HCT116 (cell line): ENCODE results near the gene TMEM119. TPM values are rescaled to one million over a fixed set of nuclear protein-coding genes. Genes with fewer than 3 reads are reported as not detected.

Experiments used
- ATAC-seq: fragments of 200-7000 bp; cut with Tn5 transposase; 2 replicates; pipeline ENCODE4 v1.9.1; 2020; ENCODE audit warnings: mild to moderate bottlenecking, moderate library complexity
- BruUV-seq: library from RNA; stranded (reverse); fragments of 400-500 nt; replicated peaks from 2 replicates; lab custom pipeline; 2021; lab: Mats Ljungman, UMichigan
- CTCF ChIA-PET: fragments of 300-600 bp; sonication (Branson Sonifier 250); formaldehyde crosslinking; loops from one replicate; lab custom pipeline; 2021; ENCODE audit warnings: antibody characterized with exemption; lab: Charles Lee
- POLR2A ChIA-PET: fragments of 300-600, 350-600 bp; sonication (Branson Sonifier 250); formaldehyde crosslinking; loops from one replicate; lab custom pipeline; 2021; ENCODE audit warnings: antibody characterized with exemption; lab: Charles Lee
- RAD21 ChIA-PET, 2 experiments: fragments of 300-600 bp; sonication (Branson Sonifier 250); formaldehyde crosslinking; loops; one replicate each; lab custom pipeline; 2023; ENCODE audit warnings: low total read pairs in 2 of 2; ENCODE audit not compliant: uncharacterized antibody in 2 of 2, unreplicated experiment in 2 of 2, low non-redundant PET in 1 of 2; lab: Charles Lee
- DNase-seq: peaks from one replicate; pipeline ENCODE4 v3.0.0-alpha.2; 2010; ENCODE audit warnings: low read depth, low spot score
- H2AFZ ChIP-seq: fragments of 200-600 bp; shearing (Covaris generic), sonication (generic); 2 replicates; pipeline ENCODE4 v1.6.1; 2017; ENCODE audit warnings: low read depth, mixed run types, mixed read lengths, antibody characterized with exemption, low read length; ENCODE audit not compliant: poor library complexity, severe bottlenecking
- H3K27ac ChIP-seq: 2 replicates; pipeline ENCODE4 v1.5.1; 2012; ENCODE audit warnings: low read depth, low read length
- H3K27me3 ChIP-seq: fragments of 200-600 bp; sonication (generic); 2 replicates; pipeline ENCODE4 v1.6.1; 2016; ENCODE audit warnings: mixed run types, low read length, mixed read lengths; ENCODE audit not compliant: insufficient read depth
- H3K36me3 ChIP-seq, 2 experiments: fragments of 200-500 bp in 1 of 2; fragments of 200-600 bp in 1 of 2; sonication (Bioruptor generic) in 1 of 2; sonication (generic) in 1 of 2; 2 replicates each; pipeline versions ENCODE4 v1.5.1 to v1.6.1; 2014 to 2016; ENCODE audit warnings: low read length in 2 of 2, inconsistent platforms in 1 of 2, mixed read lengths in 1 of 2, mixed run types in 1 of 2; ENCODE audit not compliant: insufficient read depth in 2 of 2, control insufficient read depth in 1 of 2
- H3K4me1 ChIP-seq, 2 experiments: fragments of 200-600 bp in 1 of 2; sonication (generic) in 1 of 2; 2 replicates each; pipeline versions ENCODE4 v1.5.1 to v1.6.1; 2012 to 2017; ENCODE audit warnings: low read length in 2 of 2, inconsistent platforms in 1 of 2, mild to moderate bottlenecking in 1 of 2, mixed read lengths in 1 of 2, mixed run types in 1 of 2, moderate library complexity in 1 of 2; ENCODE audit not compliant: insufficient read depth in 2 of 2, control insufficient read depth in 1 of 2
- H3K4me2 ChIP-seq: fragments of 200-600 bp; sonication (generic); 2 replicates; pipeline ENCODE4 v1.6.1; 2017; ENCODE audit warnings: mixed run types, low read length, mixed read lengths
- H3K4me3 ChIP-seq, 2 experiments: fragments of 200-600 bp in 1 of 2; sonication (generic) in 1 of 2; replicated peaks in 1 of 2; 2 replicates each; pipeline ENCODE4 v1.5.1; 2011 to 2016; ENCODE audit warnings: low read length in 2 of 2, control low read depth in 1 of 2, low read depth in 1 of 2, mild to moderate bottlenecking in 1 of 2, mixed read lengths in 1 of 2, mixed run types in 1 of 2
- H3K79me2 ChIP-seq: fragments of 200-600 bp; sonication (generic); 2 replicates; pipeline ENCODE4 v1.6.1; 2017; ENCODE audit warnings: mild to moderate bottlenecking, mixed run types, low read length, moderate library complexity, mixed read lengths; ENCODE audit not compliant: insufficient read depth
- H3K9ac ChIP-seq: fragments of 200-600 bp; sonication (generic); 2 replicates; pipeline ENCODE4 v1.6.1; 2016; ENCODE audit warnings: low read length, mixed read lengths
- H3K9me2 ChIP-seq: fragments of 200-600 bp; sonication (generic), shearing (Covaris generic); 2 replicates; pipeline ENCODE4 v1.6.1; 2017; ENCODE audit warnings: mixed run types, mild to moderate bottlenecking, moderate library complexity; ENCODE audit not compliant: insufficient read depth
- H3K9me3 ChIP-seq, 2 experiments: fragments of 200-500 bp in 1 of 2; fragments of 200-600 bp in 1 of 2; sonication (Bioruptor generic) in 1 of 2; sonication (generic) in 1 of 2; 2 replicates each; pipeline ENCODE4 v1.6.1; 2014 to 2017; ENCODE audit warnings: low read length in 2 of 2, mixed read lengths in 2 of 2, inconsistent platforms in 1 of 2, low read depth in 1 of 2, mild to moderate bottlenecking in 1 of 2, mixed run types in 1 of 2, moderate library complexity in 1 of 2; ENCODE audit not compliant: control insufficient read depth in 1 of 2, insufficient read depth in 1 of 2
- H4K20me1 ChIP-seq: fragments of 200-600 bp; sonication (generic), shearing (Covaris generic); 2 replicates; pipeline ENCODE4 v1.6.1; 2017; ENCODE audit warnings: mixed run types, mild to moderate bottlenecking, moderate library complexity; ENCODE audit not compliant: insufficient read depth
- ATF3 ChIP-seq: IDR thresholded peaks from 2 replicates; pipeline ENCODE4 v1.6.1; 2012
- CEBPB ChIP-seq: IDR thresholded peaks from 2 replicates; pipeline ENCODE4 v1.6.1; 2012; ENCODE audit warnings: low read depth
- CTCF ChIP-seq, 3 experiments: fragments of 200-600 bp in 1 of 3; sonication (generic) in 1 of 3; IDR thresholded peaks in 2 of 3; conservative IDR thresholded peaks in 1 of 3; 2 replicates each; pipeline ENCODE4 v1.5.1; 2012 to 2017; ENCODE audit warnings: low read depth in 2 of 3, low read length in 2 of 3, antibody characterized with exemption in 1 of 3, borderline replicate concordance in 1 of 3, control low read depth in 1 of 3, mild to moderate bottlenecking in 1 of 3, mixed read lengths in 1 of 3, mixed run types in 1 of 3, moderate library complexity in 1 of 3; ENCODE audit not compliant: insufficient read depth in 1 of 3
- ELF1 ChIP-seq: IDR thresholded peaks from 2 replicates; pipeline ENCODE4 v1.6.1; 2012; ENCODE audit warnings: low read depth, borderline replicate concordance
- EZH2 ChIP-seq: fragments of 200-600 bp; sonication (generic); IDR thresholded peaks from 2 replicates; pipeline ENCODE4 v1.6.1; 2017; ENCODE audit warnings: antibody characterized with exemption, mixed run types
- FOSL1 ChIP-seq: IDR thresholded peaks from 2 replicates; pipeline ENCODE4 v1.6.1; 2012; ENCODE audit warnings: low read depth
- JUND ChIP-seq: IDR thresholded peaks from 2 replicates; pipeline ENCODE4 v1.6.1; 2012
- POLR2A ChIP-seq: IDR thresholded peaks from 2 replicates; pipeline ENCODE4 v1.7.0; 2011; ENCODE audit warnings: borderline replicate concordance; ENCODE audit not compliant: insufficient read depth, insufficient read length; ENCODE audit errors: extremely low read depth
- POLR2AphosphoS5 ChIP-seq: IDR thresholded peaks from 2 replicates; pipeline ENCODE4 v1.6.1; 2011; ENCODE audit warnings: mild to moderate bottlenecking, low read depth, low read length, moderate library complexity
- RAD21 ChIP-seq: IDR thresholded peaks from 2 replicates; pipeline ENCODE4 v1.6.1; 2012; ENCODE audit warnings: low read depth, mild to moderate bottlenecking
- SIN3A ChIP-seq: IDR thresholded peaks from 2 replicates; pipeline ENCODE4 v1.6.1; 2012; ENCODE audit warnings: low read depth
- SP1 ChIP-seq: IDR thresholded peaks from 2 replicates; pipeline ENCODE4 v1.6.1; 2012; ENCODE audit warnings: low read depth
- TCF7L2 ChIP-seq: IDR thresholded peaks from 2 replicates; pipeline ENCODE4 v1.7.0; 2011; ENCODE audit warnings: borderline replicate concordance, inconsistent platforms; ENCODE audit not compliant: insufficient read depth, insufficient read length; ENCODE audit errors: extremely low read depth
- YY1 ChIP-seq: IDR thresholded peaks from 2 replicates; pipeline ENCODE4 v1.6.1; 2011; ENCODE audit warnings: low read length, low read depth, moderate library complexity, mild to moderate bottlenecking; ENCODE audit not compliant: insufficient replicate concordance; ENCODE audit errors: extremely low read depth
- ZFX ChIP-seq: fragments of 450-650 bp; IDR thresholded peaks from 2 replicates; pipeline ENCODE4 v1.6.1; 2017
- ZNF274 ChIP-seq: fragments of 200-500 bp; sonication (Bioruptor generic); IDR thresholded peaks from 2 replicates; pipeline ENCODE4 v1.6.1; 2014; ENCODE audit warnings: mild to moderate bottlenecking, low read depth, low read length, inconsistent platforms
- intact Hi-C: fragments of 100-400 bp; cut with micrococcal nuclease; formaldehyde crosslinking; loops from 2 replicates; pipeline ENCODE4 v1.10.0; 2022
- total RNA-seq: library from RNA; stranded (reverse); gene quantifications from one replicate; pipeline ENCODE4 v1.2.1, GENCODE V29; 2021; ENCODE audit not compliant: unreplicated experiment
- TF ChIP-seq, protein P1 (sequence below): IDR thresholded peaks from 2 replicates; pipeline ENCODE4 v1.6.1; 2012; ENCODE audit warnings: low read depth

TMEM119 gene
- total RNA-seq, 1 experiment from 2014 or later = not detected

GRCh38 chr12:108618079-108618952 lies 20.4 kb upstream of the TMEM119 start (continued):
- no peak for TF ChIP-seq FOSL1
- no peak for TF ChIP-seq SIN3A
- TF ChIP-seq SP1 = no peak

DNA sequence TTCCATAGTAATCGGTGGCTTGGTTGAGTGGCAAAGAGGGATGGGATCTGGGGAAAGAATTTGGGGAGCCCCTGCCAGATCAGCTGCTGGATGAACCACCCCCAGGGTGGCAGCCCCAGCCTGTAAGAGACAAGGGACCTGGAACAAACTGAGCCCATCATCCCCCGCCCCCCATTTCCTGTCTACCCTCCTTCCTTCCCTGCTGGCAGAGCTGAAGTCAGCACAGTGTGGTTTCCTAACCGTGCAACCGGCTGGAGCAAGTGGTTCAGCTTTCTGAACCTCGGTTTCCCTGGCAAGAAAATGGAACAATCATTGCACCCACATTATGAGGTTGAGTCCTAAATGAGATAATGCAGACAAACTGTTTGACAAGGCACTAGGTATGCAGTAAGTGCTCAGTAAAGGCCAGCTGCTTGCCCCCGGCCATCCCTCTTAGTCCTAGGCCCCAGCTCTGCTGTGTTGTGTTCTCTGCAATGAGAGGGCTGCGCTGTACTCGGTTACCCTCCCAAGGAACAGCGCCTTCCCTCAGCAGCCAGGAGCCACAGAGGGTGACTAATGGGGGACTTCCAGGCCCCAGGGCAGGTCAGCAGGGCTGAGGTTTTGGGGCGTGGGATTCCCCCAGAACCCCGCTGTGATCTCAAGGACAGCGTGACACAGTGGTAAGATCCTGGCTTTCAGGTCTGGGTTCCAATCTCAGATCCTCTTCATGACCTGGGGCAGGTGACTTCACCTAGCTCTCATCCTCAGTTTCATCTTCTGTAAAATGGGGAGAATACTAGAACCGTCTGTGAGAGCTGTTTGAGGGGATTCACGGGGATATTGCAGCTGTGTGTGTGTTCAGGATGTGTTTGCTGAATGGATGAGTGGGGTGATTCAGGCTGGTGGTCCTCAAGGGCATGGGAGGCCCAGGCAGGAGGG lies 19.3 kb upstream of the TMEM119 start:
- RAD21 ChIA-PET = no interaction called here
- H2AFZ ChIP-seq = no peak overlapping the region
- DNase-seq = no peak
- H3K79me2 ChIP-seq = no peaks in the 10 kb centered on the region
- intact Hi-C loops = loop anchor here (5.0 to 10.0 kb wide), 3 partner anchors 282 to 702 kb away; partner anchors contain the start of gene CMKLR1
- H3K9me3 ChIP-seq = peaks cover 0 to 6% of the 10 kb centered on the region in 2 experiments; a peak in 1 of 4 replicates
- no peak overlapping the region for H3K4me3 ChIP-seq
- no peaks in the 10 kb centered on the region for H3K27me3 ChIP-seq
- CTCF ChIA-PET = interaction anchor here (0.9 to 2.9 kb wide), 9 partner anchors 11 to 68 kb away, joined by 3 to 16 read pairs (median 4); partner anchors contain the start of gene ISCU
- POLR2A ChIA-PET = interaction anchor here (1.4 kb wide), 1 partner anchor 52 kb away, joined by 3 read pairs; no protein-coding TSS in a partner anchor
- TF ChIP-seq ZNF274 (no peak), CTCF (IDR thresholded peaks at IDR 0.05 in 2 of 3, conservative IDR thresholded peaks at IDR 0.05 in 1 of 3; ENCODE audit: borderline replicate concordance in 1 of 3, insufficient read depth in 1 of 3, low read depth in 2 of 3, low read length in 2 of 3) (no peak), EZH2 (no peak), ATF3 (no peak), RAD21 (no peak), ELF1 (no peak), ZFX (no peak), CEBPB (no peak), POLR2A (no peak), FOSL1 (no peak), SP1 (no peak), YY1 (no peak), POLR2AphosphoS5 (no peak), JUND (no peak), TCF7L2 (no peak)
- TF ChIP-seq, protein P1, sequence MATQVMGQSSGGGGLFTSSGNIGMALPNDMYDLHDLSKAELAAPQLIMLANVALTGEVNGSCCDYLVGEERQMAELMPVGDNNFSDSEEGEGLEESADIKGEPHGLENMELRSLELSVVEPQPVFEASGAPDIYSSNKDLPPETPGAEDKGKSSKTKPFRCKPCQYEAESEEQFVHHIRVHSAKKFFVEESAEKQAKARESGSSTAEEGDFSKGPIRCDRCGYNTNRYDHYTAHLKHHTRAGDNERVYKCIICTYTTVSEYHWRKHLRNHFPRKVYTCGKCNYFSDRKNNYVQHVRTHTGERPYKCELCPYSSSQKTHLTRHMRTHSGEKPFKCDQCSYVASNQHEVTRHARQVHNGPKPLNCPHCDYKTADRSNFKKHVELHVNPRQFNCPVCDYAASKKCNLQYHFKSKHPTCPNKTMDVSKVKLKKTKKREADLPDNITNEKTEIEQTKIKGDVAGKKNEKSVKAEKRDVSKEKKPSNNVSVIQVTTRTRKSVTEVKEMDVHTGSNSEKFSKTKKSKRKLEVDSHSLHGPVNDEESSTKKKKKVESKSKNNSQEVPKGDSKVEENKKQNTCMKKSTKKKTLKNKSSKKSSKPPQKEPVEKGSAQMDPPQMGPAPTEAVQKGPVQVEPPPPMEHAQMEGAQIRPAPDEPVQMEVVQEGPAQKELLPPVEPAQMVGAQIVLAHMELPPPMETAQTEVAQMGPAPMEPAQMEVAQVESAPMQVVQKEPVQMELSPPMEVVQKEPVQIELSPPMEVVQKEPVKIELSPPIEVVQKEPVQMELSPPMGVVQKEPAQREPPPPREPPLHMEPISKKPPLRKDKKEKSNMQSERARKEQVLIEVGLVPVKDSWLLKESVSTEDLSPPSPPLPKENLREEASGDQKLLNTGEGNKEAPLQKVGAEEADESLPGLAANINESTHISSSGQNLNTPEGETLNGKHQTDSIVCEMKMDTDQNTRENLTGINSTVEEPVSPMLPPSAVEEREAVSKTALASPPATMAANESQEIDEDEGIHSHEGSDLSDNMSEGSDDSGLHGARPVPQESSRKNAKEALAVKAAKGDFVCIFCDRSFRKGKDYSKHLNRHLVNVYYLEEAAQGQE = no peak
- H3K4me2 ChIP-seq = no peak overlapping the region
- no peaks in the 10 kb centered on the region for H3K9me2 ChIP-seq
- H3K27ac ChIP-seq = no peak overlapping the region
- no peak overlapping the region for H3K9ac ChIP-seq
- BruUV-seq = no TSS peak
- ATAC-seq = no peak
- peaks cover 12 to 24% of the 10 kb centered on the region in 2 experiments for H3K4me1 ChIP-seq
- H3K36me3 ChIP-seq = no peaks in the 10 kb centered on the region
- H4K20me1 ChIP-seq = no peaks in the 10 kb centered on the region
